GM23338 (cell line): ENCODE results near the gene COL8A2.

Experiments
- CREB1 ChIP-seq: fragments of 250-450 bp; sonication (Bioruptor Pico); IDR thresholded peaks from 2 replicates; pipeline ENCODE4 v1.5.0; 2020; ENCODE audit warnings: low read depth, mild to moderate bottlenecking, moderate library complexity
- CTCF ChIP-seq, 2 experiments: fragments of 200-600 bp in 1 of 2; sonication (generic) in 1 of 2; conservative IDR thresholded peaks; 2 replicates each; pipeline versions ENCODE4 v1.5.1 to v1.6.1; 2016 to 2017; ENCODE audit warnings: antibody characterized with exemption in 2 of 2, low read depth in 2 of 2, mild to moderate bottlenecking in 2 of 2, moderate library complexity in 1 of 2
- ETS1 ChIP-seq: IDR thresholded peaks from 2 replicates; pipeline ENCODE4 v1.6.1; 2016; ENCODE audit warnings: antibody characterized with exemption
- EZH2 ChIP-seq: fragments of 200-600 bp; sonication (generic); IDR thresholded peaks from one replicate; pipeline ENCODE4 v1.8.0; 2017; ENCODE audit warnings: antibody characterized with exemption, mild to moderate bottlenecking, low read depth; ENCODE audit not compliant: unreplicated experiment
- EZH2phosphoT487 ChIP-seq: fragments of 200-600 bp; sonication (generic); IDR thresholded peaks from one replicate; pipeline ENCODE4 v1.8.1; 2018; ENCODE audit warnings: antibody characterized with exemption; ENCODE audit not compliant: unreplicated experiment
- JUNB ChIP-seq: IDR thresholded peaks from one replicate; pipeline ENCODE4 v1.6.1; 2016; ENCODE audit warnings: antibody characterized with exemption; ENCODE audit not compliant: unreplicated experiment
- NANOG ChIP-seq: IDR thresholded peaks from 2 replicates; pipeline ENCODE4 v1.6.1; 2016; ENCODE audit warnings: antibody characterized with exemption, borderline replicate concordance
- POLR2AphosphoS5 ChIP-seq: IDR thresholded peaks from 2 replicates; pipeline ENCODE4 v1.6.1; 2016; ENCODE audit warnings: antibody characterized with exemption, low read depth
- STAT1 ChIP-seq: IDR thresholded peaks from one replicate; pipeline ENCODE4 v1.6.1; 2016; ENCODE audit warnings: antibody characterized with exemption; ENCODE audit not compliant: unreplicated experiment
- ZNF114 ChIP-seq: fragments of 250-450 bp; sonication (Bioruptor Pico); IDR thresholded peaks from 2 replicates; pipeline ENCODE4 v1.5.0; 2020; ENCODE audit warnings: mild to moderate bottlenecking, moderate library complexity
- TF ChIP-seq, protein P1 (sequence below): IDR thresholded peaks from one replicate; pipeline ENCODE4 v1.6.1; 2018; ENCODE audit warnings: antibody characterized with exemption; ENCODE audit not compliant: unreplicated experiment

- TF ChIP-seq CTCF (conservative IDR thresholded peaks at IDR 0.05; ENCODE audit: low read depth in 2 of 2) (no peak), CREB1 (CRISPR knock-in tag) (no peak), EZH2 (no peak), ZNF114 (no peak), POLR2AphosphoS5 (no peak), EZH2phosphoT487 (no peak), JUNB (no peak), STAT1 (no peak), ETS1 (no peak), NANOG (no peak)
- TF ChIP-seq, protein P1, sequence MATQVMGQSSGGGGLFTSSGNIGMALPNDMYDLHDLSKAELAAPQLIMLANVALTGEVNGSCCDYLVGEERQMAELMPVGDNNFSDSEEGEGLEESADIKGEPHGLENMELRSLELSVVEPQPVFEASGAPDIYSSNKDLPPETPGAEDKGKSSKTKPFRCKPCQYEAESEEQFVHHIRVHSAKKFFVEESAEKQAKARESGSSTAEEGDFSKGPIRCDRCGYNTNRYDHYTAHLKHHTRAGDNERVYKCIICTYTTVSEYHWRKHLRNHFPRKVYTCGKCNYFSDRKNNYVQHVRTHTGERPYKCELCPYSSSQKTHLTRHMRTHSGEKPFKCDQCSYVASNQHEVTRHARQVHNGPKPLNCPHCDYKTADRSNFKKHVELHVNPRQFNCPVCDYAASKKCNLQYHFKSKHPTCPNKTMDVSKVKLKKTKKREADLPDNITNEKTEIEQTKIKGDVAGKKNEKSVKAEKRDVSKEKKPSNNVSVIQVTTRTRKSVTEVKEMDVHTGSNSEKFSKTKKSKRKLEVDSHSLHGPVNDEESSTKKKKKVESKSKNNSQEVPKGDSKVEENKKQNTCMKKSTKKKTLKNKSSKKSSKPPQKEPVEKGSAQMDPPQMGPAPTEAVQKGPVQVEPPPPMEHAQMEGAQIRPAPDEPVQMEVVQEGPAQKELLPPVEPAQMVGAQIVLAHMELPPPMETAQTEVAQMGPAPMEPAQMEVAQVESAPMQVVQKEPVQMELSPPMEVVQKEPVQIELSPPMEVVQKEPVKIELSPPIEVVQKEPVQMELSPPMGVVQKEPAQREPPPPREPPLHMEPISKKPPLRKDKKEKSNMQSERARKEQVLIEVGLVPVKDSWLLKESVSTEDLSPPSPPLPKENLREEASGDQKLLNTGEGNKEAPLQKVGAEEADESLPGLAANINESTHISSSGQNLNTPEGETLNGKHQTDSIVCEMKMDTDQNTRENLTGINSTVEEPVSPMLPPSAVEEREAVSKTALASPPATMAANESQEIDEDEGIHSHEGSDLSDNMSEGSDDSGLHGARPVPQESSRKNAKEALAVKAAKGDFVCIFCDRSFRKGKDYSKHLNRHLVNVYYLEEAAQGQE = no peak
Observed at GRCh38 chr1:36172017-36172747, 47.2 kb upstream of the COL8A2 start.
